ENCODE data around the gene DCAF10.

DCAF10 gene

DNA sequence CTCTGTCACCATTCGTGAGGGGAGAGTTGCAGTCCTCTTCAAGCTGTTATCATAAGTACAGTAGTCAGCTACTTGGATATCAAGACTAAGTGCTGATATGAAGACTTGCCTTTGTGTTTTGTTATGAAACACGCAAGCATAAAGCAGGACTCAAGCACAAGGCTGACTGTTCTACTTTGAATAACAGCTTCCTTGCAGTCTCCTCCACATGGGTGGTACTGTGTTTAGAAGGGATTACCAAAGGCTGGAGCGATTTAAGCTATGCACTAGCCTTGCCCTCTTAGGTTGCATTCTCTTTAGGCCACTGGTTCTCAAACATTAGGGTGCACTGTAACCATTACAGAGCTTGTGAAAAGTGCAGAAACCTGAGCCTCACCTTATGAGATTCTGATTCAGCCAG is 61.9 kb downstream of the DCAF10 start:
- Histone ChIP-seq H3K27ac (no peak overlapping the region), H3K36me3 (replicated peaks) (peaks cover 24% of the 10 kb centered on the region), H3K4me3 (ENCODE audit: low read depth, low read length) (no peak overlapping the region), H3K27me3 (replicated peaks) (no peaks in the 10 kb centered on the region)
- in situ Hi-C loops (cut with HindIII; ENCODE audit: low pct_ligation_motif_present, low sequenced_read_pairs): no loop called here
- TF ChIP-seq, protein P1, sequence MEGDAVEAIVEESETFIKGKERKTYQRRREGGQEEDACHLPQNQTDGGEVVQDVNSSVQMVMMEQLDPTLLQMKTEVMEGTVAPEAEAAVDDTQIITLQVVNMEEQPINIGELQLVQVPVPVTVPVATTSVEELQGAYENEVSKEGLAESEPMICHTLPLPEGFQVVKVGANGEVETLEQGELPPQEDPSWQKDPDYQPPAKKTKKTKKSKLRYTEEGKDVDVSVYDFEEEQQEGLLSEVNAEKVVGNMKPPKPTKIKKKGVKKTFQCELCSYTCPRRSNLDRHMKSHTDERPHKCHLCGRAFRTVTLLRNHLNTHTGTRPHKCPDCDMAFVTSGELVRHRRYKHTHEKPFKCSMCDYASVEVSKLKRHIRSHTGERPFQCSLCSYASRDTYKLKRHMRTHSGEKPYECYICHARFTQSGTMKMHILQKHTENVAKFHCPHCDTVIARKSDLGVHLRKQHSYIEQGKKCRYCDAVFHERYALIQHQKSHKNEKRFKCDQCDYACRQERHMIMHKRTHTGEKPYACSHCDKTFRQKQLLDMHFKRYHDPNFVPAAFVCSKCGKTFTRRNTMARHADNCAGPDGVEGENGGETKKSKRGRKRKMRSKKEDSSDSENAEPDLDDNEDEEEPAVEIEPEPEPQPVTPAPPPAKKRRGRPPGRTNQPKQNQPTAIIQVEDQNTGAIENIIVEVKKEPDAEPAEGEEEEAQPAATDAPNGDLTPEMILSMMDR (IDR thresholded peaks at IDR 0.05; ENCODE audit: low read depth, low read length, missing control alignments): no peak
- DNase-seq: no peak

DNA sequence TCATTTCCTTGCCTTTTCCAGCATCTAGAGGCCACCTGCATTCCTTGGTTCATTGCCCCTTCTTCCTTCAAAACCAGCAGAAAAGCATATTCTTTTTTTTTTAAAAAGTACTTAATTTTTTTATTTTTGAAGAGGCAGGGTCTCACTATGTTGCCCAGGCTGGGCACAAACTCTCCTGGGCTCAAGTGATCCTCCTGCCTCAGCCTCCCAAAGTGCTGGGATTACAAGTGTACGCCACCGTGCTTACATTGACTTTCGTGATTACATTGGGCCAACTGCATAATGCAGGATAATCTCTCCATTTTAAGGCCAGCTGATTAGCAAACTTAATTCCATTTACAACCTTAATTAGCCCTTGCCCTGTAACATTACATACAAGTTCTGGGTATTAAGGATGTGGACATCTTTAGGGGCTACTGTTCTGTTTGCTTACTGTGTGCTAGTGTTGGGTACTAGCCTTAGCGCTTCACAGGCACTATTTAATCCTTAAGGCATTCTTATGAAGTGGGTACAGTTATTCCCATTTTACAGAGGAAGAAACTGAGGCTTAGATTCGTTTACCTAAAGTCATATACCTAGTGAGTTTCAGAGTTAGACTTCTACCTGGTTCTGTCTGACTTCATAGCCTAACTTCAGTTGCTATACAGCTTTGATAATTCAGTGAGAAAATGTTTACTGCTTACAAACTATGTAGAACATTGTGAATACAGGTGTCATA is 69.6 kb downstream of the DCAF10 start:
- H3K36me3 ChIP-seq (replicated peaks): peaks cover 4% of the 10 kb centered on the region
- in situ Hi-C loops (cut with HindIII; ENCODE audit: low pct_ligation_motif_present, low sequenced_read_pairs): no loop called here

DNA sequence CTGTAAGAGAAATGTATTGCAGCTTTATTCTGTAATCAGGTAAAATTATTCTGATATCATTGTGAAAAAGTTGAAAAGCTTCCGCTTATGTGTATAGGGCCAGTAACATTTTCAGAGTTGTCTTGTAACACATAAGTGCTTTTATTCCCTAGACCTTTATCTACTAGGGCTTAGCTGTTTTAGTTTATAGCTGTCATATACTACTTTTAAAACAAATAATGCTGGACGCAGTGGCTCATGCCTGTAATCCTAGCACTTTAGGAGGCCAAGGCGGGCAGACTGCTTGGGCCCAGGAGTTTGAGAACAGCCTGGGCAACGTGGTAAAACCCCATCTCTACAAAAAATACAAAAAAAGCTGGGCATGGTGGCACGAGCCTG is 70.2 kb downstream of the DCAF10 start:
- Histone ChIP-seq H3K27me3 (replicated peaks) (no peaks in the 10 kb centered on the region), H3K4me3 (ENCODE audit: low read depth, low read length) (no peak overlapping the region), H3K27ac (no peak overlapping the region), H3K36me3 (replicated peaks) (peaks cover 4% of the 10 kb centered on the region)
- in situ Hi-C loops (cut with HindIII; ENCODE audit: low pct_ligation_motif_present, low sequenced_read_pairs): no loop called here
- DNase-seq: no peak
- TF ChIP-seq, protein P1 (IDR thresholded peaks at IDR 0.05; ENCODE audit: low read depth, low read length, missing control alignments): no peak

More for the DNA sequence above, 69.6 kb downstream of the DCAF10 start:
- TF ChIP-seq, protein P1 (IDR thresholded peaks at IDR 0.05; ENCODE audit: low read depth, low read length, missing control alignments): no peak
- H3K27ac ChIP-seq: no peak overlapping the region
- no peaks in the 10 kb centered on the region for H3K27me3 ChIP-seq (replicated peaks)
- DNase-seq: no peak
- H3K4me3 ChIP-seq (ENCODE audit: low read depth, low read length): no peak overlapping the region

DNA sequence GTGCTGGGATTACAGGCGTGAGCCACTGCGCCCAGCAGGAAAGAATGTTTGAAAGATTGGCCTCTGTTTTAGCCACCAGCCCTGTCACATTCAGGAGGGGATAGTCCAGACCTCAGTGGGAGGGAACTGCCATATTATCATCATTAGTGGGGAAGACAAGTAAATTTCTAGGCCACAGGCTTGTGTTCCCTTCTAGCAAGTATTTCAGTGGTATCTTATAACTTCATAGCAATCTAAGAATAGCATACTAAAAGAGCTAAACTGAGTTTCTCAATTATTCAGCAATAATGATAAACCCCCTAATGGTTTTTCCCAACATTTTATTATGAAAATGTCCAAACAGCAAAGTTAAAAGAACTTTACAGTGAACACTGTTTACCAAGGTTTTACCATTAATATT is 73.4 kb downstream of the DCAF10 start:
- no peak for DNase-seq

DNA sequence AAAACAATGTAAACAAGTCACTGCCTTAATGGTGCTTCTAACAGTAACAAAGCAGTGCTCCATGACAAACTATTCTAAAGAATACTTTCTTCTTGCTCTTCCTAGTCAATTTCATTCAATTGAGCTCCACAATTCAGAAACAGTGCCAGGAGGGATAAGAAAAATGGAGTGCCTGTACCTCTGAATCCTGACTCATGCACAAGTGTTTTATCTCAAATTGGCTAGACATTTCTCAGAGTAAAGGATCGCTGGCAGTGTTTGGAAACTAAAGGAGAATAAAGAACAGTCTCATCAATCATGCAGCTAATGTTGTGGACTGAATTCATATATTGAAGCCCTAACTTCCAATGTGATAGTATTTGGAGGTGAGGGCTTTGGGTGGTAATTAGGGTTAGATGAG is 75.8 kb downstream of the DCAF10 start:
- in situ Hi-C loops (cut with HindIII; ENCODE audit: low pct_ligation_motif_present, low sequenced_read_pairs): no loop called here
- Histone ChIP-seq H3K36me3 (replicated peaks) (peaks cover 10% of the 10 kb centered on the region), H3K4me3 (ENCODE audit: low read depth, low read length) (no peak overlapping the region), H3K27ac (no peak overlapping the region), H3K27me3 (replicated peaks) (no peaks in the 10 kb centered on the region)
- DNase-seq: no peak
- TF ChIP-seq, protein P1 (IDR thresholded peaks at IDR 0.05; ENCODE audit: low read depth, low read length, missing control alignments): no peak

More for the DNA sequence above, 73.4 kb downstream of the DCAF10 start:
- no peaks in the 10 kb centered on the region for H3K27me3 ChIP-seq (replicated peaks)
- no peak overlapping the region for H3K4me3 ChIP-seq (ENCODE audit: low read depth, low read length)
- H3K36me3 ChIP-seq (replicated peaks): peaks cover 3% of the 10 kb centered on the region
- TF ChIP-seq, protein P1 (IDR thresholded peaks at IDR 0.05; ENCODE audit: low read depth, low read length, missing control alignments): no peak
- in situ Hi-C loops (cut with HindIII; ENCODE audit: low pct_ligation_motif_present, low sequenced_read_pairs): no loop called here
- H3K27ac ChIP-seq: no peak overlapping the region
